Measurements from ENCODE around the gene NEK6.

Gene NEK6

DNA sequence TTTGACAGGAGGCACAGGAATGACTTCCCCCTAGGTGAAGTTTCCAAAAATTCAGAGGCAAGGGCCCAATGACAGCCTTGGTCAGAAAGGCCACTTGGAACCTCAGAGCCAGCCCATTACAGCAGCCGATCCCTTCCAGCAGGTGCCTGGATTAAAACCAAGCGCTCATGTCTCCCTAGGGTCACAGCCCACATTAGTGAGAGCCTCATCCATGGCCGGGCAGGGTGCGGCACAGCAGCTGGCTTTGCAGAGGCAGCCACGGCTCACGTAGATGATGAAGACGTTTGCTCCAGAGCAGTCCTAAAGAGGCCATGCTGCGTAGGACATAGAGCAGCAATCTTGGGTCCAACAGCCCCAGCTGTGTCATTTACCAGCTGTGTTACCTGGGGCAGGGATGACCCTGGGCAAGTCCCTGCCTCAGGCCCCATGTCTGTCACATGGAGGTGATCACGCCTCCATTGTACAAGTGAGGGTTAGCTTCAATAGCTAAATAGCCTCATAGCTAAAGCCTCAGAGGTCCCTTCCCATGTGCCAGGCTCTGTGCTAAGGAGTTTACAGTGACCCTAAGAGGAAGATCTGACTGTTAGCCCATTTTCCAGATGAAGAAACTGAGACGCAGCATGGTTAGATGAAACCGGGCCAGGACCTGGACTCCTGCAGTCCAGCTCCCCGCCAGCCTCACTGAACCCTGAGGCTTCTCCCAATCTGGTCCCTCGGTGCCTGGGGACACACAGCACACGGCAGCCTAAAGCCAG is 39.2 kb downstream of the NEK6 start:
- no peak overlapping the region for H3K27ac ChIP-seq (replicated peaks)

DNA sequence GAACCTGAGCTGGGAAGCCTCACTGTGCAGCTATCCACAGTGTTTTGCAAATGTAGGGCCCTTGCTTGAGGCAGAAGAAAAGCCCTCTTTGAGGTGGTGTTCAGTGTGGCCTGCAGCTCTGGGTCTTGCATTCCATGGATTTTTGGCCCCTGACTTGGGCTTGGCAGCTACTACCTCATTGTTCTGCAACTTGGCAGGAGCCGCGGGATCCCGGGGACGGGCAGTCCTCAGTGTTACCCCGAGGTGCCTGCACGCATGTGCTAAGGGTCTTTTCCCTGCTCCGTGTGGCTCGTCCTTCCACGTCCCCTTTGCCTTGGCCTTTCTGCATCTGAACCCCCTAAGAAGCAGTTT is 39.8 kb downstream of the NEK6 start:
- H3K27me3 ChIP-seq (ENCODE audit: insufficient read depth, poor library complexity, severe bottlenecking) = no peaks in the 10 kb centered on the region
- TF ChIP-seq SPI1 (IDR thresholded peaks at IDR 0.05; ENCODE audit: borderline replicate concordance, low read depth) = no peak
- TF ChIP-seq, protein P1, sequence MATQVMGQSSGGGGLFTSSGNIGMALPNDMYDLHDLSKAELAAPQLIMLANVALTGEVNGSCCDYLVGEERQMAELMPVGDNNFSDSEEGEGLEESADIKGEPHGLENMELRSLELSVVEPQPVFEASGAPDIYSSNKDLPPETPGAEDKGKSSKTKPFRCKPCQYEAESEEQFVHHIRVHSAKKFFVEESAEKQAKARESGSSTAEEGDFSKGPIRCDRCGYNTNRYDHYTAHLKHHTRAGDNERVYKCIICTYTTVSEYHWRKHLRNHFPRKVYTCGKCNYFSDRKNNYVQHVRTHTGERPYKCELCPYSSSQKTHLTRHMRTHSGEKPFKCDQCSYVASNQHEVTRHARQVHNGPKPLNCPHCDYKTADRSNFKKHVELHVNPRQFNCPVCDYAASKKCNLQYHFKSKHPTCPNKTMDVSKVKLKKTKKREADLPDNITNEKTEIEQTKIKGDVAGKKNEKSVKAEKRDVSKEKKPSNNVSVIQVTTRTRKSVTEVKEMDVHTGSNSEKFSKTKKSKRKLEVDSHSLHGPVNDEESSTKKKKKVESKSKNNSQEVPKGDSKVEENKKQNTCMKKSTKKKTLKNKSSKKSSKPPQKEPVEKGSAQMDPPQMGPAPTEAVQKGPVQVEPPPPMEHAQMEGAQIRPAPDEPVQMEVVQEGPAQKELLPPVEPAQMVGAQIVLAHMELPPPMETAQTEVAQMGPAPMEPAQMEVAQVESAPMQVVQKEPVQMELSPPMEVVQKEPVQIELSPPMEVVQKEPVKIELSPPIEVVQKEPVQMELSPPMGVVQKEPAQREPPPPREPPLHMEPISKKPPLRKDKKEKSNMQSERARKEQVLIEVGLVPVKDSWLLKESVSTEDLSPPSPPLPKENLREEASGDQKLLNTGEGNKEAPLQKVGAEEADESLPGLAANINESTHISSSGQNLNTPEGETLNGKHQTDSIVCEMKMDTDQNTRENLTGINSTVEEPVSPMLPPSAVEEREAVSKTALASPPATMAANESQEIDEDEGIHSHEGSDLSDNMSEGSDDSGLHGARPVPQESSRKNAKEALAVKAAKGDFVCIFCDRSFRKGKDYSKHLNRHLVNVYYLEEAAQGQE (IDR thresholded peaks at IDR 0.05; ENCODE audit: insufficient replicate concordance, low read depth) = no peak
- TF ChIP-seq, protein P2, sequence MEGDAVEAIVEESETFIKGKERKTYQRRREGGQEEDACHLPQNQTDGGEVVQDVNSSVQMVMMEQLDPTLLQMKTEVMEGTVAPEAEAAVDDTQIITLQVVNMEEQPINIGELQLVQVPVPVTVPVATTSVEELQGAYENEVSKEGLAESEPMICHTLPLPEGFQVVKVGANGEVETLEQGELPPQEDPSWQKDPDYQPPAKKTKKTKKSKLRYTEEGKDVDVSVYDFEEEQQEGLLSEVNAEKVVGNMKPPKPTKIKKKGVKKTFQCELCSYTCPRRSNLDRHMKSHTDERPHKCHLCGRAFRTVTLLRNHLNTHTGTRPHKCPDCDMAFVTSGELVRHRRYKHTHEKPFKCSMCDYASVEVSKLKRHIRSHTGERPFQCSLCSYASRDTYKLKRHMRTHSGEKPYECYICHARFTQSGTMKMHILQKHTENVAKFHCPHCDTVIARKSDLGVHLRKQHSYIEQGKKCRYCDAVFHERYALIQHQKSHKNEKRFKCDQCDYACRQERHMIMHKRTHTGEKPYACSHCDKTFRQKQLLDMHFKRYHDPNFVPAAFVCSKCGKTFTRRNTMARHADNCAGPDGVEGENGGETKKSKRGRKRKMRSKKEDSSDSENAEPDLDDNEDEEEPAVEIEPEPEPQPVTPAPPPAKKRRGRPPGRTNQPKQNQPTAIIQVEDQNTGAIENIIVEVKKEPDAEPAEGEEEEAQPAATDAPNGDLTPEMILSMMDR (IDR thresholded peaks at IDR 0.05; ENCODE audit: insufficient read depth, low read length) = no peak
- no peak for TF ChIP-seq GABPA (IDR thresholded peaks at IDR 0.05; ENCODE audit: low read depth)
- TF ChIP-seq POLR2AphosphoS5 (IDR thresholded peaks at IDR 0.05; ENCODE audit: low read depth) = no peak
- no peak overlapping the region for H3K4me3 ChIP-seq (replicated peaks; ENCODE audit: insufficient read depth, low read length)
- DNase-seq (ENCODE audit: low read depth in 1 of 2, low spot score in 1 of 2) = no peak
- no peak overlapping the region for H3K27ac ChIP-seq (replicated peaks)

More for the DNA sequence above, 39.2 kb downstream of the NEK6 start:
- no peaks in the 10 kb centered on the region for H3K27me3 ChIP-seq (ENCODE audit: insufficient read depth, poor library complexity, severe bottlenecking)
- TF ChIP-seq, protein P1 (IDR thresholded peaks at IDR 0.05; ENCODE audit: insufficient replicate concordance, low read depth) = no peak
- TF ChIP-seq GABPA (IDR thresholded peaks at IDR 0.05; ENCODE audit: low read depth) (no peak), SPI1 (IDR thresholded peaks at IDR 0.05; ENCODE audit: borderline replicate concordance, low read depth) (no peak), POLR2AphosphoS5 (IDR thresholded peaks at IDR 0.05; ENCODE audit: low read depth) (no peak)
- TF ChIP-seq, protein P2 (IDR thresholded peaks at IDR 0.05; ENCODE audit: insufficient read depth, low read length) = no peak
- H3K4me3 ChIP-seq (replicated peaks; ENCODE audit: insufficient read depth, low read length) = no peak overlapping the region
- DNase-seq (ENCODE audit: low read depth in 1 of 2, low spot score in 1 of 2) = no peak

GRCh38 chr9:124297915-124298645 is 40.3 kb downstream of the NEK6 start:
- Histone ChIP-seq H3K27ac (replicated peaks) (no peak overlapping the region), H3K27me3 (ENCODE audit: insufficient read depth, poor library complexity, severe bottlenecking) (no peaks in the 10 kb centered on the region), H3K4me3 (replicated peaks; ENCODE audit: insufficient read depth, low read length) (no peak overlapping the region)
- TF ChIP-seq SPI1 (IDR thresholded peaks at IDR 0.05; ENCODE audit: borderline replicate concordance, low read depth) = no peak
- TF ChIP-seq, protein P2 (IDR thresholded peaks at IDR 0.05; ENCODE audit: insufficient read depth, low read length) = no peak
- TF ChIP-seq, protein P1 (IDR thresholded peaks at IDR 0.05; ENCODE audit: insufficient replicate concordance, low read depth) = no peak
- TF ChIP-seq GABPA (IDR thresholded peaks at IDR 0.05; ENCODE audit: low read depth) = no peak
- no peak for TF ChIP-seq POLR2AphosphoS5 (IDR thresholded peaks at IDR 0.05; ENCODE audit: low read depth)
- DNase-seq (ENCODE audit: low read depth in 1 of 2, low spot score in 1 of 2) = no peak
